K562 (cell line): ENCODE data around the gene CAMP. TPM values are rescaled to one million over a fixed set of nuclear protein-coding genes. Genes with fewer than 3 reads are reported as not detected.

Source experiments
- ATAC-seq: fragments of 200-7000 bp; cut with Tn5 transposase; 3 replicates; pipeline ENCODE4 v1.9.1; 2020; ENCODE audit warnings: moderate library complexity
- BruUV-seq: library from RNA; stranded (reverse); fragments of 400-500 nt; replicated peaks from 2 replicates; lab custom pipeline; 2021; lab: Mats Ljungman, UMichigan
- CTCF ChIA-PET: fragments of 300-600 bp; formaldehyde crosslinking; extraction: SDS; loops from one replicate; lab custom pipeline; 2021; ENCODE audit warnings: low intra/inter-chr PET ratio; lab: Yijun Ruan, JAX
- POLR2A ChIA-PET: fragments of 300-600, 350-650 bp; sonication (Branson Sonifier 250); formaldehyde crosslinking; extraction: SDS; loops from one replicate; lab custom pipeline; 2021; ENCODE audit warnings: antibody characterized with exemption, inconsistent platforms; lab: Yijun Ruan, JAX
- DNase-seq, 4 experiments: peaks; one replicate each; pipeline versions ENCODE4 v3.0.0 to v3.0.0-alpha.2; 2011 to 2018; ENCODE audit warnings: low spot score in 3 of 4, mixed read lengths in 3 of 4; ENCODE audit errors: extremely low read depth in 1 of 4
- FAIRE-seq: peaks from 2 replicates; lab custom pipeline; 2011; peaks lifted over from hg19 to GRCh38; lab: Jason Lieb, UNC
- H2AFZ ChIP-seq: 2 replicates; pipeline ENCODE4 v1.6.0; 2011; ENCODE audit warnings: low read depth, low read length, control low read depth, inconsistent platforms
- H3K27ac ChIP-seq: fragments of 200-600 bp; 3 replicates; pipeline ENCODE4 v1.8.0; 2011; ENCODE audit warnings: low read depth, mild to moderate bottlenecking, control low read depth, inconsistent platforms, low read length, moderate library complexity, mixed read lengths; ENCODE audit errors: extremely low read depth
- H3K27me3 ChIP-seq, 2 experiments: fragments of 300-600 bp in 1 of 2; 2 replicates in 1 of 2; 3 replicates in 1 of 2; pipeline versions ENCODE4 v1.6.0 to v1.8.0; 2011; ENCODE audit warnings: inconsistent platforms in 2 of 2, low read length in 2 of 2, mild to moderate bottlenecking in 1 of 2, mixed read lengths in 1 of 2, moderate library complexity in 1 of 2; ENCODE audit not compliant: control insufficient read depth in 2 of 2, insufficient read depth in 2 of 2
- H3K36me3 ChIP-seq: fragments of 300-600 bp; 3 replicates; pipeline ENCODE4 v1.8.0; 2011; ENCODE audit warnings: mild to moderate bottlenecking, low read length, inconsistent platforms; ENCODE audit not compliant: control insufficient read depth, insufficient read depth
- H3K4me1 ChIP-seq, 2 experiments: fragments of 200-600 bp in 1 of 2; replicated peaks in 1 of 2; 2 replicates in 1 of 2; 3 replicates in 1 of 2; pipeline versions ENCODE4 v1.5.1 to v1.8.0; 2011; ENCODE audit warnings: inconsistent platforms in 2 of 2, low read length in 2 of 2, mild to moderate bottlenecking in 1 of 2, mixed read lengths in 1 of 2, moderate library complexity in 1 of 2; ENCODE audit not compliant: control insufficient read depth in 2 of 2, insufficient read depth in 2 of 2
- H3K4me2 ChIP-seq: 2 replicates; pipeline ENCODE4 v1.6.1; 2011; ENCODE audit warnings: low read length, control low read depth, inconsistent platforms, mixed read lengths; ENCODE audit not compliant: insufficient read depth
- H3K4me3 ChIP-seq: fragments of 200-600 bp; sonication (generic), shearing (Covaris generic); 2 replicates; pipeline ENCODE4 v1.5.1; 2016; ENCODE audit warnings: control low read depth, inconsistent platforms
- H3K79me2 ChIP-seq: fragments of 200-600 bp; 3 replicates; pipeline ENCODE4 v1.8.0; 2011; ENCODE audit warnings: low read length, inconsistent platforms; ENCODE audit not compliant: control insufficient read depth, insufficient read depth
- H3K9ac ChIP-seq, 2 experiments: 2 replicates each; pipeline versions ENCODE4 v1.6.0 to v1.6.1; 2011; ENCODE audit warnings: low read depth in 2 of 2, low read length in 2 of 2, control low read depth in 1 of 2, inconsistent platforms in 1 of 2, mild to moderate bottlenecking in 1 of 2, mixed read lengths in 1 of 2; ENCODE audit not compliant: insufficient read depth in 1 of 2
- H3K9me1 ChIP-seq: one replicate; pipeline ENCODE4 v1.6.0; 2011; ENCODE audit warnings: inconsistent platforms, mild to moderate bottlenecking, low read length, moderate library complexity; ENCODE audit not compliant: control insufficient read depth, insufficient read depth
- H3K9me3 ChIP-seq: replicated peaks from 2 replicates; pipeline ENCODE4 v1.5.1; 2011; ENCODE audit warnings: low read depth, low read length, inconsistent platforms; ENCODE audit not compliant: control insufficient read depth, insufficient read depth
- H4K20me1 ChIP-seq: replicated peaks from 2 replicates; pipeline ENCODE4 v1.6.1; 2011; ENCODE audit warnings: low read length, inconsistent platforms, mixed read lengths; ENCODE audit not compliant: control insufficient read depth, insufficient read depth
- CC2D1A ChIP-seq: fragments of 450-650 bp; IDR thresholded peaks from 2 replicates; pipeline ENCODE4 v1.6.1; 2017; ENCODE audit warnings: mild to moderate bottlenecking
- CXXC5 ChIP-seq: fragments of 250-450 bp; sonication (Bioruptor Pico); IDR thresholded peaks from 2 replicates; pipeline ENCODE4 v1.8.0; 2022; ENCODE audit warnings: inconsistent platforms, mild to moderate bottlenecking, moderate library complexity
- DEAF1 ChIP-seq: fragments of 450-650 bp; formaldehyde crosslinking; IDR thresholded peaks from 2 replicates; pipeline ENCODE4 v1.4.0; 2020; ENCODE audit warnings: mild to moderate bottlenecking, moderate library complexity
- GABPB1 ChIP-seq: sonication (generic); formaldehyde crosslinking; IDR thresholded peaks from 2 replicates; pipeline ENCODE4 v1.8.0; 2022; ENCODE audit warnings: mild to moderate bottlenecking, missing genetic modification reagents
- GTF2E2 ChIP-seq: fragments of 200-800 bp; sonication (Bioruptor generic); IDR thresholded peaks from 2 replicates; pipeline ENCODE4 v1.6.1; 2016; ENCODE audit warnings: missing genetic modification characterization, missing compliant biosample characterization
- HLTF ChIP-seq: fragments of 450-650 bp; IDR thresholded peaks from 2 replicates; pipeline ENCODE4 v1.6.1; 2016
- POLR2G ChIP-seq: fragments of 200-400 bp; formaldehyde crosslinking; IDR thresholded peaks from 2 replicates; pipeline ENCODE4 v1.6.1; 2017; ENCODE audit warnings: low read depth, mild to moderate bottlenecking, antibody characterized with exemption, low read length, moderate library complexity
- SMAD2 ChIP-seq: fragments of 150-350 bp; IDR thresholded peaks from 2 replicates; pipeline ENCODE4 v1.6.1; 2014; ENCODE audit warnings: low read depth, mild to moderate bottlenecking, low read length
- ZNF282 ChIP-seq: sonication (generic); formaldehyde crosslinking; IDR thresholded peaks from 2 replicates; pipeline ENCODE4 v1.8.1; 2023; ENCODE audit warnings: missing genetic modification reagents
- WGBS: fragments of 100-300 bp; shearing (Covaris generic); methylation state at CpG from one replicate; pipeline ENCODE4 v1.1.6; 2016; ENCODE audit warnings: low coverage, mixed read lengths; ENCODE audit not compliant: insufficient coverage; ENCODE audit errors: missing lambda C conversion rate; 5-methylcytosine and 5-hydroxymethylcytosine counted together
- in situ Hi-C: fragments of 300-500 bp; cut with MboI; formaldehyde crosslinking; loops from 4 replicates; pipeline ENCODE4 v1.15.0; 2018; ENCODE audit warnings: inconsistent platforms, mixed read lengths
- intact Hi-C: fragments of 100-400 bp; cut with micrococcal nuclease; formaldehyde crosslinking; loops from 2 replicates; pipeline ENCODE4 v1.14.2; 2022
- polyA plus RNA-seq, 8 experiments: library from polyadenylated mRNA; depleted of rRNA in 4 of 8; stranded (reverse) in 5 of 8; unstranded in 3 of 8; fragments of >200 nt; fragmentation: Nextera tagmentation in 2 of 8; fragmentation: Illumina TruSeq in 1 of 8; extraction: Ambion mirVana in 2 of 8; extraction: Trizol in 1 of 8; gene quantifications; 2 replicates each; pipeline versions ENCODE4 v1.2.1 to v1.2.3, GENCODE V29; 2011 to 2014; ENCODE audit warnings: inconsistent platforms in 1 of 8, missing spikeins in 1 of 8
- total RNA-seq, 7 experiments: library from RNA; depleted of rRNA in 6 of 7; stranded (reverse); fragments of >200 nt in 6 of 7; fragmentation: Illumina TruSeq in 2 of 7; extraction: Trizol in 2 of 7; gene quantifications; 2 replicates each; pipeline versions ENCODE4 v1.2.1 to v1.2.3, GENCODE V29; 2011 to 2021; ENCODE audit warnings: low replicate concordance in 1 of 7

CAMP gene
- total and polyA plus RNA-seq, 9 of the 15 experiments (the other 6 are each of a cell fraction or from before 2014, with no cell fraction given), result 0.22 TPM; not detected in 8

GRCh38 chr3:48271763-48272498, 48.6 kb downstream of the CAMP start (continued):
- TF ChIP-seq GTF2E2 (tag), result no peak
- TF ChIP-seq ZNF282 (CRISPR knock-in tag), result no peak
- 0 out of 2 replicates have a peak, but pooled peaks have one; percentile 25 for TF ChIP-seq HLTF
- no peak for TF ChIP-seq GABPB1 (CRISPR knock-in tag)
- TF ChIP-seq POLR2G, result peak; percentile 66
- TF ChIP-seq SMAD2, result no peak
- TF ChIP-seq CXXC5, result no peak

GRCh38 chr3:48273594-48274211, 50.4 kb downstream of the CAMP start:
- H2AFZ ChIP-seq, result no peak overlapping the region
- H3K9me1 ChIP-seq, result no peaks in the 10 kb centered on the region
- no peaks in the 10 kb centered on the region for H3K79me2 ChIP-seq
- whole genome bisulfite sequencing, result 3% methylated on average over 8 of the region's 9 CpGs
- H3K4me1 ChIP-seq, result no peaks in the 10 kb centered on the region
- peaks cover 4% of the 10 kb centered on the region; the same call in 1 of the 2 replicates for H3K9me3 ChIP-seq
- peak; percentile 91 for ATAC-seq
- DNase-seq, result peak; percentile 52 to 73 (median 58)
- H3K9ac ChIP-seq, result no peak overlapping the region
- no peak overlapping the region for H3K4me3 ChIP-seq
- peaks cover 17% of the 10 kb centered on the region; the same call in 2 of the 3 replicates for H3K36me3 ChIP-seq
- no TSS peak for BruUV-seq
- no peak overlapping the region for H3K4me2 ChIP-seq
- H3K27me3 ChIP-seq, result no peaks in the 10 kb centered on the region
- ChIA-PET CTCF (interaction anchor here (0.6 to 4.2 kb wide), 7 partner anchors 71 to 1327 kb away, joined by 3 to 59 read pairs (median 4); partner anchors contain the start of genes CCDC51 and TMA7), POLR2A (interaction anchor here (0.6 to 1.0 kb wide), 3 partner anchors 117 to 283 kb away, joined by 3 read pairs; partner anchors contain the start of genes CCDC51, PFKFB4 and TMA7)
- in situ Hi-C loops, result loop anchor here (5.0 kb wide), 1 partner anchor 164 kb away; no protein-coding TSS in a partner anchor
- no peaks in the 10 kb centered on the region for H4K20me1 ChIP-seq
- FAIRE-seq, result peak; percentile 86
- intact Hi-C loops, result loop anchor here (1.0 to 10.0 kb wide), 5 partner anchors 41 to 281 kb away; partner anchors contain the start of gene PFKFB4
- no peak overlapping the region for H3K27ac ChIP-seq
- peak; percentile 43; the same call in 1 of the 2 replicates for TF ChIP-seq DEAF1
- TF ChIP-seq CC2D1A, result peak; percentile 48; the same call in 1 of the 2 replicates
